H9 (cell line): Measurements from ENCODE around the gene ANKMY1. TPM values are rescaled to one million over a fixed set of nuclear protein-coding genes. Genes with fewer than 3 reads are reported as not detected.

Experiments
- DNase-seq: peaks from one replicate; pipeline ENCODE4 v3.0.0-alpha.2; 2017
- H2AFZ ChIP-seq: one replicate; pipeline ENCODE4 v1.6.1; 2013; ENCODE audit warnings: mild to moderate bottlenecking, low read length, control low read depth, moderate library complexity
- H2AK5ac ChIP-seq: 2 replicates; pipeline ENCODE4 v1.6.1; 2013; ENCODE audit warnings: low read length, control low read depth, mixed read lengths; ENCODE audit not compliant: insufficient read length
- H2BK120ac ChIP-seq: one replicate; pipeline ENCODE4 v1.6.1; 2013; ENCODE audit warnings: low read depth, mild to moderate bottlenecking, low read length, control low read depth, inconsistent platforms; ENCODE audit not compliant: poor library complexity, severe bottlenecking
- H2BK12ac ChIP-seq: 2 replicates; pipeline ENCODE4 v1.6.1; 2013; ENCODE audit warnings: low read length, control low read depth, mixed read lengths, low read depth; ENCODE audit not compliant: insufficient read length
- H2BK15ac ChIP-seq: 2 replicates; pipeline ENCODE4 v1.6.1; 2013; ENCODE audit warnings: low read depth, low read length, control low read depth
- H2BK20ac ChIP-seq: one replicate; pipeline ENCODE4 v1.6.1; 2013; ENCODE audit warnings: low read depth, mild to moderate bottlenecking, low read length, control low read depth, inconsistent platforms; ENCODE audit not compliant: poor library complexity, severe bottlenecking
- H2BK5ac ChIP-seq: 2 replicates; pipeline ENCODE4 v1.6.1; 2013; ENCODE audit warnings: low read length, control low read depth, mixed read lengths; ENCODE audit not compliant: insufficient read length
- H3K14ac ChIP-seq: 2 replicates; pipeline ENCODE4 v1.6.1; 2013; ENCODE audit warnings: low read length, control low read depth; ENCODE audit not compliant: insufficient read depth
- H3K18ac ChIP-seq: 2 replicates; pipeline ENCODE4 v1.6.1; 2013; ENCODE audit warnings: low read depth, mild to moderate bottlenecking, mixed read lengths, low read length, control low read depth; ENCODE audit not compliant: insufficient read length
- H3K23ac ChIP-seq: 2 replicates; pipeline ENCODE4 v1.6.1; 2013; ENCODE audit warnings: low read length, control low read depth, mixed read lengths, low read depth; ENCODE audit not compliant: insufficient read length
- H3K23me2 ChIP-seq: 2 replicates; pipeline ENCODE4 v1.6.1; 2013; ENCODE audit warnings: low read depth, mild to moderate bottlenecking, mixed read lengths, low read length, control low read depth; ENCODE audit not compliant: insufficient read length, poor library complexity, severe bottlenecking
- H3K27ac ChIP-seq: 2 replicates; pipeline ENCODE4 v1.5.1; 2013; ENCODE audit warnings: low read length, control low read depth, mixed read lengths, low read depth; ENCODE audit not compliant: insufficient read length
- H3K27me3 ChIP-seq: 2 replicates; pipeline ENCODE4 v1.6.1; 2013; ENCODE audit warnings: low read length, control low read depth, inconsistent platforms; ENCODE audit not compliant: insufficient read depth
- H3K4ac ChIP-seq: 2 replicates; pipeline ENCODE4 v1.6.1; 2013; ENCODE audit warnings: low read depth, mild to moderate bottlenecking, control low read depth, inconsistent platforms, low read length, moderate library complexity
- H3K4me1 ChIP-seq: 2 replicates; pipeline ENCODE4 v1.6.1; 2013; ENCODE audit warnings: low read length, control low read depth, inconsistent platforms; ENCODE audit not compliant: insufficient read depth
- H3K4me2 ChIP-seq: 2 replicates; pipeline ENCODE4 v1.6.1; 2013; ENCODE audit warnings: low read length, control low read depth, mixed read lengths; ENCODE audit not compliant: insufficient read length, insufficient read depth
- H3K56ac ChIP-seq: 2 replicates; pipeline ENCODE4 v1.6.1; 2013; ENCODE audit warnings: low read depth, mild to moderate bottlenecking, mixed read lengths, low read length, control low read depth; ENCODE audit not compliant: insufficient read length
- H3K79me1 ChIP-seq: 2 replicates; pipeline ENCODE4 v1.6.1; 2013; ENCODE audit warnings: low read depth, mild to moderate bottlenecking, moderate library complexity, low read length, control low read depth, inconsistent platforms; ENCODE audit not compliant: insufficient read depth, poor library complexity, severe bottlenecking
- H3K79me2 ChIP-seq: 2 replicates; pipeline ENCODE4 v1.6.1; 2013; ENCODE audit warnings: low read length, control low read depth, inconsistent platforms; ENCODE audit not compliant: insufficient read depth
- H3K9ac ChIP-seq: 2 replicates; pipeline ENCODE4 v1.6.1; 2013; ENCODE audit warnings: low read length, control low read depth, mixed read lengths; ENCODE audit not compliant: insufficient read length; ENCODE audit errors: extremely low read depth
- H3K9me3 ChIP-seq: one replicate; pipeline ENCODE4 v1.6.1; 2013; ENCODE audit warnings: low read depth, low read length, inconsistent platforms; ENCODE audit not compliant: control insufficient read depth
- H3T11ph ChIP-seq: one replicate; pipeline ENCODE4 v1.6.1; 2013; ENCODE audit warnings: mild to moderate bottlenecking, low read length, control low read depth, inconsistent platforms
- H4K20me1 ChIP-seq: one replicate; pipeline ENCODE4 v1.6.1; 2013; ENCODE audit not compliant: control insufficient read depth, insufficient read length, insufficient read depth
- H4K5ac ChIP-seq: 2 replicates; pipeline ENCODE4 v1.6.1; 2013; ENCODE audit warnings: low read depth, mild to moderate bottlenecking, mixed read lengths, low read length, control low read depth; ENCODE audit not compliant: insufficient read length
- H4K8ac ChIP-seq: replicated peaks from 2 replicates; pipeline ENCODE4 v1.6.1; 2013; ENCODE audit warnings: low read length, control low read depth, mixed read lengths, low read depth; ENCODE audit not compliant: insufficient read length
- H4K91ac ChIP-seq: 2 replicates; pipeline ENCODE4 v1.6.1; 2013; ENCODE audit warnings: low read depth, mild to moderate bottlenecking, moderate library complexity, mixed read lengths, low read length, control low read depth; ENCODE audit not compliant: insufficient read length
- H3K27ac Mint-ChIP-seq, 3 experiments: 2 replicates in 2 of 3; 3 replicates in 1 of 3; pipeline ENCODE4 v1.8.0; 2020 to 2021; ENCODE audit warnings: mixed read lengths in 3 of 3, mild to moderate bottlenecking in 1 of 3, moderate library complexity in 1 of 3
- H3K27me3 Mint-ChIP-seq: 2 replicates; pipeline ENCODE4 v1.8.0; 2021; ENCODE audit warnings: low read depth, mild to moderate bottlenecking, moderate library complexity, mixed read lengths
- H3K36me3 Mint-ChIP-seq, 3 experiments: 2 replicates in 2 of 3; 3 replicates in 1 of 3; pipeline ENCODE4 v1.8.0; 2020 to 2021; ENCODE audit warnings: low read depth in 3 of 3, mixed read lengths in 3 of 3; ENCODE audit not compliant: insufficient read depth in 1 of 3
- H3K4me1 Mint-ChIP-seq, 2 experiments: 2 replicates each; pipeline ENCODE4 v1.8.0; 2020; ENCODE audit warnings: mixed read lengths in 2 of 2
- H3K4me3 Mint-ChIP-seq, 2 experiments: 2 replicates in 1 of 2; 3 replicates in 1 of 2; pipeline ENCODE4 v1.8.0; 2020 to 2021; ENCODE audit warnings: mild to moderate bottlenecking in 2 of 2, mixed read lengths in 2 of 2, moderate library complexity in 1 of 2
- H3K9me3 Mint-ChIP-seq, 2 experiments: 2 replicates in 1 of 2; 3 replicates in 1 of 2; pipeline ENCODE4 v1.8.0; 2020; ENCODE audit warnings: mild to moderate bottlenecking in 2 of 2, mixed read lengths in 2 of 2, moderate library complexity in 1 of 2
- WGBS: extraction: QIAGEN DNeasy Blood & Tissue Kit; methylation state at CpG from one replicate; pipeline ENCODE4 v1.1.7; 2013; ENCODE audit warnings: missing lambda C conversion rate, low lambda C conversion rate, mixed read lengths; ENCODE audit not compliant: insufficient read length; ENCODE audit errors: extremely low coverage; 5-methylcytosine and 5-hydroxymethylcytosine counted together
- total RNA-seq: library from RNA; stranded (reverse); gene quantifications from 2 replicates; pipeline ENCODE4 v1.2.1, GENCODE V29; 2021
- TF ChIP-seq, protein P1 (sequence below): fragments of 200-600 bp; sonication (generic); conservative IDR thresholded peaks from 3 replicates; pipeline ENCODE4 v1.8.0; 2021; ENCODE audit warnings: antibody characterized with exemption, mild to moderate bottlenecking

Gene ANKMY1
- total RNA-seq, 1 experiment from 2014 or later, result 13.7 TPM

GRCh38 chr2:240523451-240524281 lies 34.1 kb downstream of the ANKMY1 start:
- Histone ChIP-seq H3K56ac (no peak overlapping the region), H4K8ac (no peak overlapping the region), H3K18ac (no peak overlapping the region), H4K20me1 (peaks cover 4% of the 10 kb centered on the region), H3K4me2 (no peak overlapping the region), H3K14ac (no peak overlapping the region), H3K79me1 (no peaks in the 10 kb centered on the region), H2AFZ (no peak overlapping the region), H3K27me3 (no peaks in the 10 kb centered on the region; the same call in 1 of the 2 replicates), H3K4ac (no peak overlapping the region), H3K23ac (no peak overlapping the region), H3T11ph (no peak overlapping the region), H2AK5ac (no peak overlapping the region), H2BK5ac (no peak overlapping the region), H3K27ac (no peak overlapping the region), H3K79me2 (no peaks in the 10 kb centered on the region), H3K4me1 (peaks cover 2% of the 10 kb centered on the region; the same call in 1 of the 2 replicates), H2BK20ac (no peak overlapping the region), H2BK120ac (no peak overlapping the region), H3K9me3 (peaks cover 25% of the 10 kb centered on the region), H2BK15ac (no peak overlapping the region), H4K91ac (no peak overlapping the region), H3K23me2 (no peaks in the 10 kb centered on the region), H3K9ac (no peak overlapping the region), H2BK12ac (no peak overlapping the region), H4K5ac (no peak overlapping the region)
- H3K9me3 Mint-ChIP-seq, result peaks cover 54 to 62% of the 10 kb centered on the region in 2 experiments
- H3K4me1 Mint-ChIP-seq, result peaks cover 0 to 3% of the 10 kb centered on the region in 2 experiments; a peak in 1 of 4 replicates
- no peak overlapping the region for H3K27ac Mint-ChIP-seq
- peaks cover 13% of the 10 kb centered on the region for H3K27me3 Mint-ChIP-seq
- H3K36me3 Mint-ChIP-seq, result peaks cover 52 to 63% (median 58%) of the 10 kb centered on the region in 3 experiments
- no peak for DNase-seq
- TF ChIP-seq, protein P1, sequence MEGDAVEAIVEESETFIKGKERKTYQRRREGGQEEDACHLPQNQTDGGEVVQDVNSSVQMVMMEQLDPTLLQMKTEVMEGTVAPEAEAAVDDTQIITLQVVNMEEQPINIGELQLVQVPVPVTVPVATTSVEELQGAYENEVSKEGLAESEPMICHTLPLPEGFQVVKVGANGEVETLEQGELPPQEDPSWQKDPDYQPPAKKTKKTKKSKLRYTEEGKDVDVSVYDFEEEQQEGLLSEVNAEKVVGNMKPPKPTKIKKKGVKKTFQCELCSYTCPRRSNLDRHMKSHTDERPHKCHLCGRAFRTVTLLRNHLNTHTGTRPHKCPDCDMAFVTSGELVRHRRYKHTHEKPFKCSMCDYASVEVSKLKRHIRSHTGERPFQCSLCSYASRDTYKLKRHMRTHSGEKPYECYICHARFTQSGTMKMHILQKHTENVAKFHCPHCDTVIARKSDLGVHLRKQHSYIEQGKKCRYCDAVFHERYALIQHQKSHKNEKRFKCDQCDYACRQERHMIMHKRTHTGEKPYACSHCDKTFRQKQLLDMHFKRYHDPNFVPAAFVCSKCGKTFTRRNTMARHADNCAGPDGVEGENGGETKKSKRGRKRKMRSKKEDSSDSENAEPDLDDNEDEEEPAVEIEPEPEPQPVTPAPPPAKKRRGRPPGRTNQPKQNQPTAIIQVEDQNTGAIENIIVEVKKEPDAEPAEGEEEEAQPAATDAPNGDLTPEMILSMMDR, result no peak
- no CpG with 5 or more reads among the region's 32 CpGs for WGBS
- no peak overlapping the region for H3K4me3 Mint-ChIP-seq
